ENCODE data around the gene PIGN.

PIGN gene

GRCh38 chr18:62210138-62210537 is 23.3 kb upstream of the PIGN start:
- no peak overlapping the region for H3K4me3 ChIP-seq (ENCODE audit: low read depth, low read length)

GRCh38 chr18:62209046-62209445 is 22.2 kb upstream of the PIGN start:
- no peak for TF ChIP-seq CTCF (IDR thresholded peaks at IDR 0.05; ENCODE audit: low read depth, low read length)
- no peak overlapping the region for H3K4me3 ChIP-seq (ENCODE audit: low read depth, low read length)

More at GRCh38 chr18:62210138-62210537, 23.3 kb upstream of the PIGN start:
- no peak for TF ChIP-seq CTCF (IDR thresholded peaks at IDR 0.05; ENCODE audit: low read depth, low read length)

GRCh38 chr18:62206593-62206992 is 19.7 kb upstream of the PIGN start:
- H3K4me3 ChIP-seq (ENCODE audit: low read depth, low read length) = no peak overlapping the region
- no peak for TF ChIP-seq CTCF (IDR thresholded peaks at IDR 0.05; ENCODE audit: low read depth, low read length)

GRCh38 chr18:62205824-62206223 is 19.0 kb upstream of the PIGN start:
- no peak for TF ChIP-seq CTCF (IDR thresholded peaks at IDR 0.05; ENCODE audit: low read depth, low read length)
- H3K4me3 ChIP-seq (ENCODE audit: low read depth, low read length) = no peak overlapping the region

GRCh38 chr18:62201870-62202269 is 15.0 kb upstream of the PIGN start:
- no peak for TF ChIP-seq CTCF (IDR thresholded peaks at IDR 0.05; ENCODE audit: low read depth, low read length)
- H3K4me3 ChIP-seq (ENCODE audit: low read depth, low read length) = no peak overlapping the region

- TF ChIP-seq CTCF (IDR thresholded peaks at IDR 0.05; ENCODE audit: low read depth, low read length) = no peak
- H3K4me3 ChIP-seq (ENCODE audit: low read depth, low read length) = no peak overlapping the region
Observed at GRCh38 chr18:62200121-62200914, 13.5 kb upstream of the PIGN start.

- TF ChIP-seq CTCF (IDR thresholded peaks at IDR 0.05; ENCODE audit: low read depth, low read length) = no peak
Observed at GRCh38 chr18:62199629-62200028, 12.8 kb upstream of the PIGN start.

More at GRCh38 chr18:62199629-62200028, 12.8 kb upstream of the PIGN start:
- H3K4me3 ChIP-seq (ENCODE audit: low read depth, low read length) = no peak overlapping the region
